OCI-LY3 (cell line): ENCODE data around the gene NRF1.
A peak's percentile ranks its signal among the peaks of the same experiment; 100 is the strongest.

ENCODE experiments used
- H2AFZ ChIP-seq: fragments of 200-600, 300-600 bp; shearing (Covaris generic); 2 replicates; pipeline ENCODE4 v1.6.0; 2014; ENCODE audit warnings: antibody characterized with exemption, low read depth, low read length
- H3K27ac ChIP-seq: fragments of 200-600, 300-600 bp; sonication (generic); 2 replicates; pipeline ENCODE4 v1.5.1; 2014; ENCODE audit warnings: mild to moderate bottlenecking, low read length, moderate library complexity, mixed read lengths
- H3K27me3 ChIP-seq: fragments of 200-600, 300-600 bp; sonication (generic); 2 replicates; pipeline ENCODE4 v1.6.1; 2014; ENCODE audit warnings: low read depth, low read length, mixed read lengths
- H3K36me3 ChIP-seq: fragments of 200-600, 300-600 bp; sonication (generic); replicated peaks from 2 replicates; pipeline ENCODE3; 2014; ENCODE audit warnings: low read depth, low read length, mixed read lengths
- H3K4me1 ChIP-seq: fragments of 300-600, 200-600 bp; sonication (generic); 2 replicates; pipeline ENCODE4 v1.6.1; 2014; ENCODE audit warnings: low read length, mixed read lengths
- H3K4me2 ChIP-seq: fragments of 200-600, 300-600 bp; sonication (generic); 2 replicates; pipeline ENCODE4 v1.6.1; 2014; ENCODE audit warnings: low read length, mixed read lengths
- H3K4me3 ChIP-seq: fragments of 300-600, 200-600 bp; sonication (generic); 2 replicates; pipeline ENCODE4 v1.5.1; 2014; ENCODE audit warnings: antibody characterized with exemption, mild to moderate bottlenecking, low read length, moderate library complexity
- H3K79me2 ChIP-seq: fragments of 300-600, 200-600 bp; shearing (Covaris generic); 2 replicates; pipeline ENCODE4 v1.6.1; 2014; ENCODE audit warnings: mild to moderate bottlenecking, low read length, mixed read lengths
- H3K9ac ChIP-seq: fragments of 300-600, 200-600 bp; shearing (Covaris generic); 2 replicates; pipeline ENCODE4 v1.6.0; 2014; ENCODE audit warnings: mild to moderate bottlenecking, low read length, moderate library complexity
- H3K9me3 ChIP-seq: fragments of 200-600, 300-600 bp; shearing (Covaris generic); 2 replicates; pipeline ENCODE4 v1.6.1; 2014; ENCODE audit warnings: low read length, mixed read lengths; ENCODE audit not compliant: insufficient read depth
- H4K20me1 ChIP-seq: fragments of 200-600, 300-600 bp; sonication (generic); 2 replicates; pipeline ENCODE4 v1.6.1; 2016; ENCODE audit warnings: low read length, mixed read lengths; ENCODE audit not compliant: insufficient read depth
- EZH2phosphoT487 ChIP-seq: fragments of 200-600 bp; shearing (Covaris generic); IDR thresholded peaks from 2 replicates; pipeline ENCODE4 v1.6.1; 2018; ENCODE audit warnings: antibody characterized with exemption, mixed run types, low read depth
- TF ChIP-seq, protein P1 (sequence below): fragments of 200-600, 300-600 bp; sonication (generic); IDR thresholded peaks from 2 replicates; pipeline ENCODE4 v1.5.1; 2014; ENCODE audit warnings: antibody characterized with exemption, low read length, low read depth

Gene NRF1

DNA sequence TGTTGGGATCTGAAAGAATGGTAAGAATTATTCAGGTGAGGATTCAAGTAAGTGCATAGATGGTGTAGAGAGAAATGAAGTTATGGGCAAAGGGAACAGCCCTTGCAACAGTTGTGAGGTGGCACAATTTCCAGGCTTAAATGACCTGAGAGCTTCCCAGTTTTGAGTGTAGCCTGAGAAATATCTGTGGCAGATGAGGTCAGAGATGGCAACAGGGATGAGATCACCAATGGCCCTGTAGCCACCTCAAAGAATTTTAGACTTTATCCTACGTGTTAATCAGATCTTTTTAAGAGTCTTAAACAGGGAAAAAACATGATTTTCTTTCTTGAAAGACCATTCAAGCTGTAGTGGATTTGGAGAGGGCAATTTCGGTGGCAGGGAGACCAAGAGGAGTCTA, 1.9 kb upstream of the NRF1 start:
- Histone ChIP-seq H3K27ac (no peak overlapping the region), H3K4me1 (peaks cover 40% of the 10 kb centered on the region), H3K79me2 (peaks cover 53% of the 10 kb centered on the region), H3K4me2 (no peak overlapping the region), H3K27me3 (no peaks in the 10 kb centered on the region), H3K9ac (no peak overlapping the region), H2AFZ (no peak overlapping the region), H4K20me1 (peaks cover 22% of the 10 kb centered on the region), H3K9me3 (no peaks in the 10 kb centered on the region), H3K4me3 (no peak overlapping the region), H3K36me3 (peaks cover 38% of the 10 kb centered on the region)
- no peak for TF ChIP-seq EZH2phosphoT487
- TF ChIP-seq, protein P1, sequence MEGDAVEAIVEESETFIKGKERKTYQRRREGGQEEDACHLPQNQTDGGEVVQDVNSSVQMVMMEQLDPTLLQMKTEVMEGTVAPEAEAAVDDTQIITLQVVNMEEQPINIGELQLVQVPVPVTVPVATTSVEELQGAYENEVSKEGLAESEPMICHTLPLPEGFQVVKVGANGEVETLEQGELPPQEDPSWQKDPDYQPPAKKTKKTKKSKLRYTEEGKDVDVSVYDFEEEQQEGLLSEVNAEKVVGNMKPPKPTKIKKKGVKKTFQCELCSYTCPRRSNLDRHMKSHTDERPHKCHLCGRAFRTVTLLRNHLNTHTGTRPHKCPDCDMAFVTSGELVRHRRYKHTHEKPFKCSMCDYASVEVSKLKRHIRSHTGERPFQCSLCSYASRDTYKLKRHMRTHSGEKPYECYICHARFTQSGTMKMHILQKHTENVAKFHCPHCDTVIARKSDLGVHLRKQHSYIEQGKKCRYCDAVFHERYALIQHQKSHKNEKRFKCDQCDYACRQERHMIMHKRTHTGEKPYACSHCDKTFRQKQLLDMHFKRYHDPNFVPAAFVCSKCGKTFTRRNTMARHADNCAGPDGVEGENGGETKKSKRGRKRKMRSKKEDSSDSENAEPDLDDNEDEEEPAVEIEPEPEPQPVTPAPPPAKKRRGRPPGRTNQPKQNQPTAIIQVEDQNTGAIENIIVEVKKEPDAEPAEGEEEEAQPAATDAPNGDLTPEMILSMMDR = no peak

DNA sequence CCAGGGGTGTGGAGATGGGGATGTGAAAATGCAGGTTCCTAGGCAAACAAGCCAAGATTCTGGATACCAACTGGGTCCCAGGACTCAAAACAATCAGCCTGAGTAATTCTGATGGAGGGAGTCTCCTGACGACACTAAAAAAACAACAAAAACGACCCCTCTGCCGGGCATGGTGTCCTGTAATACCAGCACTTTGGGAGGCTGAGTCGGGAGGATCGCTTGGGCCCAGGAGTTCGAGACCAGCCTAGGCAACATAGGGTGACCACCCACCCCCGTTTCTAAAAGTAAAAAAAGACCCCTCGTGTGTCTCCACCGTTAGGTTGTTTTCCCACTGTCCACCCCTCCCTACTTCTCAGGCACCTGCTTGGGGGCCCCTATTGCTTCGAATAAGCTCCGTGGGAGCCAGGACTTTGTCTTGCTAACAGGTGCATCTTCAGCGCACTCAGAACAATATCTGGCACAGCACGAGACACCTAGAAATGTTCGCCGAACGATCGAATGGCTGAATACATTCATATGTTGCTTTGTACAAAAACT, 743 bp upstream of the NRF1 start:
- Histone ChIP-seq H4K20me1 (peaks cover 31% of the 10 kb centered on the region), H3K36me3 (peaks cover 38% of the 10 kb centered on the region), H3K27ac (peak overlapping the region; percentile 69), H3K79me2 (peaks cover 64% of the 10 kb centered on the region), H3K9ac (peak overlapping the region; percentile 96), H3K9me3 (no peaks in the 10 kb centered on the region), H3K4me2 (peak overlapping the region; percentile 95), H3K4me3 (peak overlapping the region; percentile 91), H2AFZ (peak overlapping the region; percentile 80), H3K27me3 (no peaks in the 10 kb centered on the region), H3K4me1 (peaks cover 51% of the 10 kb centered on the region)
- no peak for TF ChIP-seq EZH2phosphoT487
- TF ChIP-seq, protein P1 = no peak

DNA sequence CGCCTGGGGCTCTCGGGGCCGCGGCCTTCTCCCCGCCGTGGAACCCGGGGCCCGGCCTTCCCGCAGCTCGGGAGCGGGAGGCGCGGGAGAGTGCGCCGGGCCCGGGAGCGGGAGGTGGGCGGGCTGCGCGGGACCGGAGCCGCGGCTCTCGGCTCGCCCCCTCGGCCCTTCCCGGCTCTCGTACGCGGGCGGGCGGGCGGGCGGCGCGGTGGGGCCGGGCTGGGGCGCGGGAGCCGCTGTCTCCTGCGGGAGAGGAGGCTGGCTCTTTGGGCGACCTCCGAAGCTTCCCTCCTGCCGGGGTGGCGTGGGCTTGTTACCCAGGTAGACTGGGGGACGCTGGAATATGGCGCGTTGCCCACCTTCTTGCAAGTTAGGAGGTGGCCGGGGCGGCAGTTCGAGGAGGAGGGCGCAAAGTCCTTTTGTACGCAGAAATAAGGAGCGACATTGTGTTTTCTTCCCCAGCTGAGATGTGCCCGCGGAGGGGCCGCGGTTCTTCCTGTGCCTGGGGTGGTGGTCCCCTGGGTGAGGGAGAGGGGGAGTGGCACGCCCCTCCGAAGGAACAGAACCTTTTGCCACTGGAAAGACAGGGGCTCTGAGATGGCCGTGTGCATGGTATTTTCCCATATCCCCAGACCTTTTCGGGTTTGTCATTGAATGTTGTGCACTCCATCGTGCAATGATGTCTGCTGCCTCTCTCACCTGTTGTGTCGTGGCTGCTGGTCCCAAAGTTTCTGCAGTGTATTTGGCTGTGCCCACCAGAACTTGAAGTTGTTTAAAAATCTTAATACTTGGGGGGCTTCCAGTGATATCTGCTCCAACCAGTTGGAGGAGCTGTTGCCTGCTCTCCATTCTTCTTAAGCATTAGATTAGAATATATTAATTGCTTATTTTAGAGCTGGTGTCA, 844 bp downstream of the NRF1 start:
- peak overlapping the region; percentile 69 for H3K27ac ChIP-seq
- H3K4me1 ChIP-seq = peaks cover 36% of the 10 kb centered on the region

DNA sequence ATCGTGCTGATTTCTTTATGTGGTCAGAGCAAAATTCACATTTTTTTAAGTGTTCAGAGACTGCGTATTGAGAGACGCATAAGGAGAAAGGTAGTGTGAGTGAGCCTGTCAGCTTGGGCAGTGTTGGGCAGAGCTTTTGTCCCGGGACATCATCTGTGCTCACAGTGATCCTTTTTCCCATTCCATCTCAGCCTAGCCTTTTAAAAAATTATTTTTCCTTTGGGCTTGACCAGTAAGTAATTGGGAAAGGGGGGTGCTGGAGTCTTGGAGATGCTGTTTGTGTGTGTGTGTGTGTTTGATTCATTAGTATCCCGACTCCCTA, 1.5 kb downstream of the NRF1 start:
- Histone ChIP-seq H3K4me1 (peaks cover 33% of the 10 kb centered on the region), H4K20me1 (peaks cover 42% of the 10 kb centered on the region), H3K79me2 (peaks cover 86% of the 10 kb centered on the region), H3K27me3 (no peaks in the 10 kb centered on the region), H3K36me3 (peaks cover 19% of the 10 kb centered on the region), H2AFZ (no peak overlapping the region), H3K4me2 (peak overlapping the region; percentile 60), H3K27ac (no peak overlapping the region), H3K9me3 (no peaks in the 10 kb centered on the region), H3K4me3 (peak overlapping the region; percentile 91), H3K9ac (peak overlapping the region; percentile 96)
- TF ChIP-seq, protein P1 = no peak
- TF ChIP-seq EZH2phosphoT487 = no peak

More for the DNA sequence above, 844 bp downstream of the NRF1 start:
- Histone ChIP-seq H3K27me3 (no peaks in the 10 kb centered on the region), H3K36me3 (peaks cover 23% of the 10 kb centered on the region), H3K4me2 (peak overlapping the region; percentile 60), H2AFZ (no peak overlapping the region), H4K20me1 (peaks cover 39% of the 10 kb centered on the region), H3K9me3 (no peaks in the 10 kb centered on the region), H3K79me2 (peaks cover 80% of the 10 kb centered on the region), H3K4me3 (peak overlapping the region; percentile 91), H3K9ac (peak overlapping the region; percentile 96)
- TF ChIP-seq, protein P1 = peak; percentile 80
- no peak for TF ChIP-seq EZH2phosphoT487
